ENCODE data around the gene MYBBP1A. TPM values are rescaled to one million over a fixed set of nuclear protein-coding genes. Genes with fewer than 3 reads are reported as not detected.

MYBBP1A gene
- total and polyA plus RNA-seq, 4 donors: 8.0 to 37.6 (median 35.9) TPM

DNA sequence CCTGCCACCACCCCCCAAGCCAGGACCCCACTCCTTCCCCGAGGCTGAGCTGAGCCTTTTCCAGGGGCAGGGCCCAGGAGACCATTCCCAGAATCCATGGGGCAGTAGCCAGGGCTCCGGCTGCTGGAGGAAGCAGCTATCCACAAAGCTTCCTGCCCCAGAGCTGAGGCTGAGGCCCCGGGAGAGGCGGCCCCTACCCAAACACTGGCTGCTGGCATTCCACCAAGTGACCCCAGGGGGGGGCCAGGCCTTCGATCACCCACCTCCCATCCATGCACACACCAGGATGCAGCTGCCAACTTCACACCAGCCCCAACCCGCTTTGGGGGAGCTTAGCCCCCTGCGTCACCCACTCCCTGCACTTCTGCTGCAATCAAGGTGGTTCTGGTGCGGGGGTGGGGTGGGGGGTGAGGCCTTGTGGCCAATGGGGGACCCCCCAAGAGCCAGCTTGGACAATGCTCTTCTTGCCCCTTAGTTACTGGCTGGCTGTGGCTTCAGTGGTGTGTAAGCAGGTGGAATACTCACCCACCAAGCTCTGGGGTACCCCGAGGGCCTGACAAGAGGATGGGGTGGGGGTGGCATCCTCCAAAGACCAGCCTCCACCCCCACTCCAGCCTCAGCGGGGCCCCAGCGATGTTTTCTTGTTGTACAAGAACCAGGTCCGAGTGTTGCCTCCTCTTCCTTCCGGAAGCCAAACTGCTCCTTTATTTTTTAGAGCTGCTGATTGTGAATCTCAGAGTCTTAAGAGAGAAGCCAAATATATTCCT is 16.8 kb downstream of the MYBBP1A start:
- Histone ChIP-seq H3K27ac (ENCODE audit: low read depth in 1 of 2, low read length in 2 of 2) (no peak overlapping the region), H3K27me3 (ENCODE audit: control insufficient read depth in 1 of 2, insufficient read depth in 2 of 2, low read length in 1 of 2) (no peaks in the 10 kb centered on the region), H3K9me3 (ENCODE audit: control insufficient read depth, low read length) (no peaks in the 10 kb centered on the region), H3K4me1 (ENCODE audit: control insufficient read depth in 1 of 2, insufficient read depth in 2 of 2, low read length in 2 of 2) (no peaks in the 10 kb centered on the region), H3K4me3 (ENCODE audit: low read length in 2 of 2) (no peak overlapping the region), H3K36me3 (ENCODE audit: control insufficient read depth in 1 of 2, insufficient read depth in 2 of 2, low read length in 1 of 2) (peaks cover 0 to 2% of the 10 kb centered on the region in 2 donors)
- 70 to 74% methylated on average over 13 of the region's 13 CpGs for WGBS, 2 donors
- intact Hi-C loops (cut with DNase I): no loop called here
- DNase-seq: no peak
- ATAC-seq (ENCODE audit: low FRiP score): no peak

DNA sequence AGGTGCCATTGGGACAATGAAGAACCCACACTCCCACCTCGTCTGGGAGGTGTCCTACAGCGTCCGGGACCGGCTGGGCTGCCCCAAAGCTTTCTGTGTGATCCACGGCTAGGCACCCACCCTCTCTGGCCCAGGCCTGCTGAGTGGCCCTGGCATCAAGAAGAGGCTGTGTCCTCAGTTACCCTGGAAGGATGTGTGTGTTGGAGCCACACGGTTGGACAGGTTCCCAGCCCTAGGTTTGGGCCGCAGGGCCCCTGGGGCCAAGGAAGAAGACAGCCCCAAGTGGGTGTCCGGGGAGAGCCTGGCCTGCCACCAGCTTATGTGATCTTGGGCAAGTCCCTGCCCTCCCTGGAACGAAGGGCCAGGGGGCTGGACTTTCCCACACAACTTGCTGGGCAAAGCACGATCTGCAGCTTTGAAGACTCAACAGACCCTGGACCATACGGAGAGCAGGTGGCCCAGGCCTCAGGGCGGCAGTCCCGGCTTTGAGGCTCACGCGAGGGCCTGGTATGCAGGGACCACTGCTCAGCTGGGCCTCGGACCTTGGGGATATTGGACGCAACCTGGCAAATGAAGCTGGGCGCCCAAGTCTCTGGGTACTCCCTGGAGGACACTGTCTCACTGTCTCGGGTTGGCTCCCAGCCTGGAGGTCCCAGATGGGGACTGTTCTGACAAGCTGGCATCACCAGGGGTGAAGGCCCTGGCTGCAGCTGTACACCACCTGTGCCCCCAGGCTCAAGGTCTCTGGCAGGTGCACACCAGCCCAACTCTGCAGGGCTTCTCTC is 17.5 kb downstream of the MYBBP1A start:
- 35 to 45% methylated on average over 19 of the region's 19 CpGs for WGBS, 2 donors
- H3K27me3 ChIP-seq (ENCODE audit: control insufficient read depth in 1 of 2, insufficient read depth in 2 of 2, low read length in 1 of 2): no peaks in the 10 kb centered on the region
- no peak for ATAC-seq (ENCODE audit: low FRiP score)
- H3K27ac ChIP-seq (ENCODE audit: low read depth in 1 of 2, low read length in 2 of 2): peak overlapping the region in 1 of 2 donors; percentile 30
- peaks cover 0 to 2% of the 10 kb centered on the region in 2 donors for H3K36me3 ChIP-seq (ENCODE audit: control insufficient read depth in 1 of 2, insufficient read depth in 2 of 2, low read length in 1 of 2)
- no peak overlapping the region for H3K4me3 ChIP-seq (ENCODE audit: low read length in 2 of 2)
- H3K9me3 ChIP-seq (ENCODE audit: control insufficient read depth, low read length): no peaks in the 10 kb centered on the region
- intact Hi-C loops (cut with DNase I): no loop called here
- no peak for DNase-seq
- no peaks in the 10 kb centered on the region for H3K4me1 ChIP-seq (ENCODE audit: control insufficient read depth in 1 of 2, insufficient read depth in 2 of 2, low read length in 2 of 2)

DNA sequence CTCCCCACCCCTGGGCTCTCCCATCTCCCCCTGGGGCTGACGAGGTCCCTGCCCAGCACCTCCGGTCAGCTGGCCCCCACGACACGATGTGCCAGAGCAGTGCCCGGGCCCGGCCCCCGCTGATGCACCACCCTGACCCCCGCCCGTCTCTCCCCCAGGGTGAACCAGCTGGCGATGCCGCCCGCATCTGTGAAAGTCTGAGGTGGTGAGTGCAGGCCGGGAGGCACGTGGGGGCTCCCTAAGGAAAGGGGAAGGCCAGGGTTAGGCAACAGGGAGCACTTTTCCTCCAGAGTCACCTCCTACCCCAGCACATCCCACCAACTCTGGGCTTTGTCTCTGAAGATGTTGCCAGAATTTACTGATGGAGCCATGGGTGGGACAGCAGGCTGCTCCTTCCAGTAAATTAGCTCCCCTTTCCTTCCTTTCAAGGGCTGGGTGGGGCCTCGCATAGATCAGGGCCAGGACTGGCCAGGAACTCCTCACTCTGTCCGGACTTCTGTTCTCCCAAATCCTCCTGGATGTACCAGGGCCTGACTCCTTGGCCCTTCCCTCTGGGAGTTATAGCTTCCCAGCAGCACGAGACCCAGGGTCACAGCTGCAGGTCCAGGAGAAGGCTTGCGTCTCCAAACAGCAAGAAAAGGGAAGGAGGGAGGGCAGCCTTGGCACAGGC is 18.3 kb downstream of the MYBBP1A start:
- no peak overlapping the region for H3K4me3 ChIP-seq (ENCODE audit: low read length in 2 of 2)
- no peaks in the 10 kb centered on the region for H3K9me3 ChIP-seq (ENCODE audit: control insufficient read depth, low read length)
- H3K27ac ChIP-seq (ENCODE audit: low read depth in 1 of 2, low read length in 2 of 2): peak overlapping the region in 1 of 2 donors; percentile 30
- H3K27me3 ChIP-seq (ENCODE audit: control insufficient read depth in 1 of 2, insufficient read depth in 2 of 2, low read length in 1 of 2): no peaks in the 10 kb centered on the region
- peak; percentile 30 for ATAC-seq (ENCODE audit: low FRiP score)
- no peaks in the 10 kb centered on the region for H3K4me1 ChIP-seq (ENCODE audit: control insufficient read depth in 1 of 2, insufficient read depth in 2 of 2, low read length in 2 of 2)
- intact Hi-C loops (cut with DNase I): no loop called here
- H3K36me3 ChIP-seq (ENCODE audit: control insufficient read depth in 1 of 2, insufficient read depth in 2 of 2, low read length in 1 of 2): peaks cover 0 to 2% of the 10 kb centered on the region in 2 donors
- 48 to 51% methylated on average over 18 of the region's 18 CpGs for WGBS, 2 donors
- DNase-seq: no peak

DNA sequence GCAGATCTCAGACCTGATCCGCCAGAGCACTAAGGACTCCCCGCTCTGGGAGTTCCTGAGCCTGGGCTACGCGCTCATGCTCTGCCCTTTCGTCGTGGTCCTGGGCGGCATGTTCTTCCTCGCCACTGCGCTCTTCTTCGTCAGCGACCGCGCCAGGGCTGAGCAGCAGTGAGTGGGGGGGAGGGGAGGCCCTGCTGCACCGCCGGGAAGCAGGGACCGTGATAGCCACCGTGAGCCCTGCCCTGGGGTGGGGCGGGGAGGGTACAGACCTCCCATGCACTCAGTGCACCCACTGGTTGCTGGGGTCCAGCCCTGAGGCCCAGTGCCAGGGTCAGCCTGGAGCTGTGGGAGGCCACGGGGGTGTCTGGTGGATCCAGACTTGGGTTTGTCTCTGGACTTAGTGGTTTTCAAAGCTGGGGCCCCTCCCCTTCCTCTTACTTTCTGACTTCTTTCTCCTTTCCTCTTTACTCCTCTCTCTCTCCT is 18.9 kb downstream of the MYBBP1A start:
- no peaks in the 10 kb centered on the region for H3K4me1 ChIP-seq (ENCODE audit: control insufficient read depth in 1 of 2, insufficient read depth in 2 of 2, low read length in 2 of 2)
- intact Hi-C loops (cut with DNase I): no loop called here
- no peak overlapping the region for H3K4me3 ChIP-seq (ENCODE audit: low read length in 2 of 2)
- no peaks in the 10 kb centered on the region for H3K27me3 ChIP-seq (ENCODE audit: control insufficient read depth in 1 of 2, insufficient read depth in 2 of 2, low read length in 1 of 2)
- no peak for ATAC-seq (ENCODE audit: low FRiP score)
- DNase-seq: no peak
- H3K36me3 ChIP-seq (ENCODE audit: control insufficient read depth in 1 of 2, insufficient read depth in 2 of 2, low read length in 1 of 2): peaks cover 0 to 2% of the 10 kb centered on the region in 2 donors
- no peaks in the 10 kb centered on the region for H3K9me3 ChIP-seq (ENCODE audit: control insufficient read depth, low read length)
- 15 to 39% methylated on average over 16 to 19 of the region's 19 CpGs for WGBS, 2 donors
- no peak overlapping the region for H3K27ac ChIP-seq (ENCODE audit: low read depth in 1 of 2, low read length in 2 of 2)

DNA sequence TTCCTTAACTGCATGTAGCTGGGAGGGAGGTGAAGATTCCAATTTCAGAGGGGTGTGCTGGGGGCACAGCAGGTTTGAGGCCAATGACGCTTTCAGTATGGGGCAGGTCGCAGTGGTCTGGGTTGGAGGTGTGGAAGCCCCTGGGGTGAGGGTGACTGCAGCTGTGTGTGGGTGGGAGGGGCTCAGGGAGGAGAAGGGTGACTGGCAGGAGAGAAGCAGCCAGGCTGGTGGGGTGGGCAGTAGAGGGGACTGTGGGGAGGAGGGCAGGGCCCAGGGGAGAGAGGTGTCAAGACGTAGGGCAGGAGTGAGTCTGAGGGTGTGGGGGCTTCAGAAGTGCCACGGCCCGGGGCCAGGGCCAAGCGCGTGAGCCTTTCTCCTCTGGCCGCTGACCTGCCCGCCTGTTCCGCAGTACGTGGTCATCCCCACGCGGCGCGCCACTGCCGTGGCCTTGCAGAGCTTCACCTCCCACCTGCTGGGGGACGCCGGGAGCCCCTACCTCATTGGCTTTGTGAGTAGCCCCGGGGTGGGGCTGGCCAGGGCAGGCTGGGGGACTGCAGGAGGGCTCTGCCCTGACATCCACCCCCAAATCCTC is 19.4 kb downstream of the MYBBP1A start:
- intact Hi-C loops (cut with DNase I): no loop called here
- 36 to 50% methylated on average over 14 to 19 of the region's 19 CpGs for WGBS, 2 donors
- no peak overlapping the region for H3K27ac ChIP-seq (ENCODE audit: low read depth in 1 of 2, low read length in 2 of 2)
- no peak overlapping the region for H3K4me3 ChIP-seq (ENCODE audit: low read length in 2 of 2)
- peaks cover 0 to 2% of the 10 kb centered on the region in 2 donors for H3K36me3 ChIP-seq (ENCODE audit: control insufficient read depth in 1 of 2, insufficient read depth in 2 of 2, low read length in 1 of 2)
- H3K4me1 ChIP-seq (ENCODE audit: control insufficient read depth in 1 of 2, insufficient read depth in 2 of 2, low read length in 2 of 2): no peaks in the 10 kb centered on the region
- DNase-seq (no peak), ATAC-seq (ENCODE audit: low FRiP score) (no peak)
- H3K27me3 ChIP-seq (ENCODE audit: control insufficient read depth in 1 of 2, insufficient read depth in 2 of 2, low read length in 1 of 2): no peaks in the 10 kb centered on the region
- no peaks in the 10 kb centered on the region for H3K9me3 ChIP-seq (ENCODE audit: control insufficient read depth, low read length)

DNA sequence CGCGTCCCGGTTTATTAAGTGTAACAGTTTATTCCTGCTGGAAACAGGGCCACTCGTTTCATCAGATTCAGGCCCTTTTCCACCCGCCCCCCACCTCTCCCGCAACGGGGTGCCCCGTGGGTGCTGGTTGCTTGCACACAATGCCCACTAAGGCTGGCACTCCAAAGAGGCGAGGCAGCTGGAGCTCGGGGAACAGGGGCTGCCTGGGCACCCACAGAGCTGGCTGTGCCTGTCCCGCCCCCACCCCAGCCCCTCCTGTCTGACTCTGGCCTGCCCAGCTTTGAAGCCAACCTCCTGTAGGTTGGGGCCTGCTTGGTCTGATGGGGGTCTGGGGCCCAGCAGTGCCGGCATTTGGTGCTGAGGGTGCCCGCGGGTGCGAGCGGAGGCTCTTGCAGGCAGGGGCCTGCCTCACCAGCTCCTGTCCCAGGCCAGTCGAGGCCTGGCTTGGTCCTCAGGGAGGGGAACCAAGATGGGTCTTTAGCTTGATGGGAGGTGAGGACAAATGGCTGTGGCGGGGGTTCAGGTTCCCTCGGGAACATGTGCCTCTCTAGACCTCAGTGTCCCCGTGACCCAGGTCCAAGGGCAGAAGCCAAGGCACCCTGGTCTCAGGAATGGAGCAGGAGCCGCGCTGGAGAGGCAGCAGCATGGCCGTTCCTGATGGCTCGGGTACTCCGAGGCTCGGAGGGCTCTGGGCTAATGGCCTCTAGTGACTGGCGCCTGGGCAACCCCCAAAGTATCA is 20.1 kb downstream of the MYBBP1A start:
- Histone ChIP-seq H3K36me3 (ENCODE audit: control insufficient read depth in 1 of 2, insufficient read depth in 2 of 2, low read length in 1 of 2) (peaks cover 0 to 2% of the 10 kb centered on the region in 2 donors), H3K27ac (ENCODE audit: low read depth in 1 of 2, low read length in 2 of 2) (no peak overlapping the region), H3K4me1 (ENCODE audit: control insufficient read depth in 1 of 2, insufficient read depth in 2 of 2, low read length in 2 of 2) (no peaks in the 10 kb centered on the region)

DNA sequence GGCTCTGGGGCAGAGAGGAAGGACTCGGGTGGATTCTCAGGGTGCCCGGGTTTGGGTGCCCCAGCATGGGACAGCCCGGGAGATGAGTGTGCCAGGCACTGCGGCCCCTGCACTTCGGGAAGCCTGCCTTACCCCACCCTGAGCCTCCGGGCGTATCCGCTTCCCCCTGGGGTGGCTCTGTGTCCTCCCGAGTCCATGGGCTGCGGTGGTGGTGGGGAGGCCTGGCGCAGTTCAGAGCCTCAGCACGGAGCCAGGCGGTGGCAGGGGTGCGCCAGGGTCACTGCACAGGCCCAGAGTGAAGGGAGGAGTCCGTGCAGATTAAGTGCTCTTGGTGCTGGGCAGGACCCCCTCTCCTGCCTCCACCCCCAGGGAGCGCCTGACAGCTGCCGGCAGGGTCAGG is 20.7 kb downstream of the MYBBP1A start:
- DNase-seq (no peak), ATAC-seq (ENCODE audit: low FRiP score) (no peak)
- H3K4me3 ChIP-seq (ENCODE audit: low read length in 2 of 2): no peak overlapping the region
- no peaks in the 10 kb centered on the region for H3K9me3 ChIP-seq (ENCODE audit: control insufficient read depth, low read length)
- H3K27ac ChIP-seq (ENCODE audit: low read depth in 1 of 2, low read length in 2 of 2): no peak overlapping the region
- intact Hi-C loops (cut with DNase I): no loop called here
- peaks cover 0 to 2% of the 10 kb centered on the region in 2 donors for H3K36me3 ChIP-seq (ENCODE audit: control insufficient read depth in 1 of 2, insufficient read depth in 2 of 2, low read length in 1 of 2)
- H3K4me1 ChIP-seq (ENCODE audit: control insufficient read depth in 1 of 2, insufficient read depth in 2 of 2, low read length in 2 of 2): no peaks in the 10 kb centered on the region
- WGBS, 2 donors: 81 to 85% methylated on average over 16 to 17 of the region's 17 CpGs
- no peaks in the 10 kb centered on the region for H3K27me3 ChIP-seq (ENCODE audit: control insufficient read depth in 1 of 2, insufficient read depth in 2 of 2, low read length in 1 of 2)

More for the DNA sequence above, 20.1 kb downstream of the MYBBP1A start:
- no peak overlapping the region for H3K4me3 ChIP-seq (ENCODE audit: low read length in 2 of 2)
- WGBS, 2 donors: 80 to 82% methylated on average over 27 of the region's 27 CpGs
- intact Hi-C loops (cut with DNase I): no loop called here
- no peak for DNase-seq
- ATAC-seq (ENCODE audit: low FRiP score): no peak
- H3K9me3 ChIP-seq (ENCODE audit: control insufficient read depth, low read length): no peaks in the 10 kb centered on the region
- no peaks in the 10 kb centered on the region for H3K27me3 ChIP-seq (ENCODE audit: control insufficient read depth in 1 of 2, insufficient read depth in 2 of 2, low read length in 1 of 2)
